ENCODE measurements around the gene SHANK3.
A peak's percentile ranks its signal among the peaks of the same experiment; 100 is the strongest.
"Not testable (repeated sequence)": the region's sequence is repeated elsewhere in the genome, so short reads cannot be mapped to it uniquely, and the experiment has no call there.

SHANK3 gene

GRCh38 chr22:50633771-50634170 is 38.9 kb upstream of the SHANK3 start:
- no peaks in the 10 kb centered on the region for H3K27me3 ChIP-seq (replicated peaks; ENCODE audit: control insufficient read depth, insufficient read depth, low read length)
- no peak overlapping the region for H3K4me3 ChIP-seq (replicated peaks; ENCODE audit: low read depth, low read length)
- TF ChIP-seq CTCF (IDR thresholded peaks at IDR 0.05; ENCODE audit: insufficient read depth, low read length, poor library complexity, severe bottlenecking), result no peak
- H3K36me3 ChIP-seq (ENCODE audit: control insufficient read depth, insufficient read depth, low read length), result no peaks in the 10 kb centered on the region
- no peak for DNase-seq (ENCODE audit: extremely low read depth, insufficient read length)

GRCh38 chr22:50635591-50635990 is 37.0 kb upstream of the SHANK3 start:
- no peak for TF ChIP-seq CTCF (IDR thresholded peaks at IDR 0.05; ENCODE audit: insufficient read depth, low read length, poor library complexity, severe bottlenecking)
- no peaks in the 10 kb centered on the region for H3K36me3 ChIP-seq (ENCODE audit: control insufficient read depth, insufficient read depth, low read length)
- no peak overlapping the region for H3K4me3 ChIP-seq (replicated peaks; ENCODE audit: low read depth, low read length)
- H3K27me3 ChIP-seq (replicated peaks; ENCODE audit: control insufficient read depth, insufficient read depth, low read length), result no peaks in the 10 kb centered on the region
- no peak for DNase-seq (ENCODE audit: extremely low read depth, insufficient read length)

GRCh38 chr22:50640296-50640695 is 32.3 kb upstream of the SHANK3 start:
- not testable (repeated sequence) for H3K36me3 ChIP-seq (ENCODE audit: control insufficient read depth, insufficient read depth, low read length)

GRCh38 chr22:50640857-50641647 is 31.6 kb upstream of the SHANK3 start:
- Histone ChIP-seq H3K4me3 (replicated peaks; ENCODE audit: low read depth, low read length) (no peak overlapping the region), H3K27me3 (replicated peaks; ENCODE audit: control insufficient read depth, insufficient read depth, low read length) (peaks cover 2% of the 10 kb centered on the region), H3K36me3 (ENCODE audit: control insufficient read depth, insufficient read depth, low read length) (no peaks in the 10 kb centered on the region)
- TF ChIP-seq CTCF (IDR thresholded peaks at IDR 0.05; ENCODE audit: insufficient read depth, low read length, poor library complexity, severe bottlenecking), result no peak
- DNase-seq (ENCODE audit: extremely low read depth, insufficient read length), result no peak

More at GRCh38 chr22:50640296-50640695, 32.3 kb upstream of the SHANK3 start:
- H3K27me3 ChIP-seq (replicated peaks; ENCODE audit: control insufficient read depth, insufficient read depth, low read length); H3K4me3 ChIP-seq (replicated peaks; ENCODE audit: low read depth, low read length); DNase-seq (ENCODE audit: extremely low read depth, insufficient read length): not testable (repeated sequence)

GRCh38 chr22:50641696-50642607 is 30.7 kb upstream of the SHANK3 start:
- no peak for DNase-seq (ENCODE audit: extremely low read depth, insufficient read length)
- Histone ChIP-seq H3K36me3 (ENCODE audit: control insufficient read depth, insufficient read depth, low read length) (no peaks in the 10 kb centered on the region), H3K4me3 (replicated peaks; ENCODE audit: low read depth, low read length) (no peak overlapping the region), H3K27me3 (replicated peaks; ENCODE audit: control insufficient read depth, insufficient read depth, low read length) (peaks cover 2% of the 10 kb centered on the region)
- TF ChIP-seq CTCF (IDR thresholded peaks at IDR 0.05; ENCODE audit: insufficient read depth, low read length, poor library complexity, severe bottlenecking), result peak; percentile 6

- not testable (repeated sequence) for H3K27me3 ChIP-seq (replicated peaks; ENCODE audit: control insufficient read depth, insufficient read depth, low read length); H3K36me3 ChIP-seq (ENCODE audit: control insufficient read depth, insufficient read depth, low read length); H3K4me3 ChIP-seq (replicated peaks; ENCODE audit: low read depth, low read length); DNase-seq (ENCODE audit: extremely low read depth, insufficient read length)
These were observed 29.4 kb upstream of the SHANK3 start for GRCh38 chr22:50643021-50643820.

- H3K36me3 ChIP-seq (ENCODE audit: control insufficient read depth, insufficient read depth, low read length); DNase-seq (ENCODE audit: extremely low read depth, insufficient read length); H3K27me3 ChIP-seq (replicated peaks; ENCODE audit: control insufficient read depth, insufficient read depth, low read length); H3K4me3 ChIP-seq (replicated peaks; ENCODE audit: low read depth, low read length): not testable (repeated sequence)
These were observed 28.9 kb upstream of the SHANK3 start for GRCh38 chr22:50643821-50644101.
